Liver (tissue), 3 donors: ENCODE results near the gene KCTD2.

Experiments used
- CTCF ChIP-seq: fragments of 150-350 bp; IDR thresholded peaks from 2 replicates; pipeline ENCODE4 v1.5.1; 2017; ENCODE audit warnings: improper control_type of control experiment, low read depth, low read length; ENCODE audit not compliant: missing input control
- EGR1 ChIP-seq, 2 donors: IDR thresholded peaks; 2 replicates each; pipeline ENCODE4 v1.6.1; 2016 to 2018; ENCODE audit warnings: antibody characterized with exemption in 2 of 2, low read depth in 2 of 2
- FOXA1 ChIP-seq: IDR thresholded peaks from 2 replicates; pipeline ENCODE4 v1.6.1; 2016; ENCODE audit warnings: antibody characterized with exemption
- GABPA ChIP-seq, 2 donors: IDR thresholded peaks in 1 of 2; conservative IDR thresholded peaks in 1 of 2; 2 replicates each; pipeline ENCODE4 v1.6.1; 2016; ENCODE audit warnings: antibody characterized with exemption in 2 of 2, mild to moderate bottlenecking in 1 of 2, moderate library complexity in 1 of 2
- HNF4G ChIP-seq: IDR thresholded peaks from 2 replicates; pipeline ENCODE4 v1.6.1; 2016; ENCODE audit warnings: antibody characterized with exemption
- JUND ChIP-seq, 2 donors: IDR thresholded peaks; 2 replicates each; pipeline ENCODE4 v1.6.1; 2016; ENCODE audit warnings: antibody characterized with exemption in 2 of 2
- MAX ChIP-seq: IDR thresholded peaks from 2 replicates; pipeline ENCODE4 v1.6.1; 2016; ENCODE audit warnings: antibody characterized with exemption
- RAD21 ChIP-seq, 2 donors: IDR thresholded peaks; 2 replicates each; pipeline ENCODE4 v1.6.1; 2016; ENCODE audit warnings: antibody characterized with exemption in 2 of 2, mild to moderate bottlenecking in 2 of 2
- RXRA ChIP-seq, 2 donors: IDR thresholded peaks; 2 replicates each; pipeline ENCODE4 v1.6.1; 2017 to 2018; ENCODE audit warnings: antibody characterized with exemption in 2 of 2, mild to moderate bottlenecking in 1 of 2
- SP1 ChIP-seq: IDR thresholded peaks from 2 replicates; pipeline ENCODE4 v1.6.1; 2018; ENCODE audit warnings: antibody characterized with exemption, mild to moderate bottlenecking
- TAF1 ChIP-seq: conservative IDR thresholded peaks from 2 replicates; pipeline ENCODE4 v1.6.1; 2016; ENCODE audit warnings: antibody characterized with exemption, mild to moderate bottlenecking
- YY1 ChIP-seq: IDR thresholded peaks from 2 replicates; pipeline ENCODE4 v1.6.1; 2016; ENCODE audit warnings: antibody characterized with exemption, mild to moderate bottlenecking
- donor health status: healthy.
- donor health status: healthy.

GRCh38 chr17:75114552-75115314 lies 67.7 kb downstream of the KCTD2 start:
- no peak for TF ChIP-seq CTCF
- no peak for TF ChIP-seq HNF4G
- TF ChIP-seq RAD21 (IDR thresholded peaks at IDR 0.05), result no peak
- TF ChIP-seq RXRA (IDR thresholded peaks at IDR 0.05), result no peak
- TF ChIP-seq MAX, result no peak
- no peak for TF ChIP-seq SP1
- TF ChIP-seq FOXA1, result no peak
- no peak for TF ChIP-seq JUND (IDR thresholded peaks at IDR 0.05)
- TF ChIP-seq YY1, result no peak
- no peak for TF ChIP-seq TAF1
- no peak for TF ChIP-seq EGR1 (IDR thresholded peaks at IDR 0.05; ENCODE audit: low read depth in 2 of 2)
- no peak for TF ChIP-seq GABPA (IDR thresholded peaks at IDR 0.05 in 1 of 2, conservative IDR thresholded peaks at IDR 0.05 in 1 of 2)
